HUES6 (cell line): ENCODE results near the gene POU3F2.

Experiments
- H3K27ac ChIP-seq: 2 replicates; pipeline ENCODE4 v1.7.0; 2013; ENCODE audit warnings: low read depth, mild to moderate bottlenecking, low read length, inconsistent platforms
- H3K27me3 ChIP-seq: 2 replicates; pipeline ENCODE4 v1.6.1; 2013; ENCODE audit warnings: low read length; ENCODE audit not compliant: control insufficient read depth, insufficient read depth
- H3K36me3 ChIP-seq: 2 replicates; pipeline ENCODE4 v1.6.1; 2013; ENCODE audit warnings: low read length; ENCODE audit not compliant: control insufficient read depth, insufficient read depth
- H3K4me1 ChIP-seq: 2 replicates; pipeline ENCODE4 v1.6.1; 2013; ENCODE audit warnings: low read length; ENCODE audit not compliant: control insufficient read depth, insufficient read depth
- H3K4me3 ChIP-seq: 2 replicates; pipeline ENCODE4 v1.5.1; 2013; ENCODE audit warnings: low read depth, low read length
- H3K9ac ChIP-seq: one replicate; pipeline ENCODE4 v1.6.1; 2013; ENCODE audit warnings: mild to moderate bottlenecking, low read length
- H3K9me3 ChIP-seq: 2 replicates; pipeline ENCODE4 v1.6.1; 2013; ENCODE audit warnings: low read depth, low read length; ENCODE audit not compliant: control insufficient read depth, insufficient read depth

POU3F2 gene

DNA sequence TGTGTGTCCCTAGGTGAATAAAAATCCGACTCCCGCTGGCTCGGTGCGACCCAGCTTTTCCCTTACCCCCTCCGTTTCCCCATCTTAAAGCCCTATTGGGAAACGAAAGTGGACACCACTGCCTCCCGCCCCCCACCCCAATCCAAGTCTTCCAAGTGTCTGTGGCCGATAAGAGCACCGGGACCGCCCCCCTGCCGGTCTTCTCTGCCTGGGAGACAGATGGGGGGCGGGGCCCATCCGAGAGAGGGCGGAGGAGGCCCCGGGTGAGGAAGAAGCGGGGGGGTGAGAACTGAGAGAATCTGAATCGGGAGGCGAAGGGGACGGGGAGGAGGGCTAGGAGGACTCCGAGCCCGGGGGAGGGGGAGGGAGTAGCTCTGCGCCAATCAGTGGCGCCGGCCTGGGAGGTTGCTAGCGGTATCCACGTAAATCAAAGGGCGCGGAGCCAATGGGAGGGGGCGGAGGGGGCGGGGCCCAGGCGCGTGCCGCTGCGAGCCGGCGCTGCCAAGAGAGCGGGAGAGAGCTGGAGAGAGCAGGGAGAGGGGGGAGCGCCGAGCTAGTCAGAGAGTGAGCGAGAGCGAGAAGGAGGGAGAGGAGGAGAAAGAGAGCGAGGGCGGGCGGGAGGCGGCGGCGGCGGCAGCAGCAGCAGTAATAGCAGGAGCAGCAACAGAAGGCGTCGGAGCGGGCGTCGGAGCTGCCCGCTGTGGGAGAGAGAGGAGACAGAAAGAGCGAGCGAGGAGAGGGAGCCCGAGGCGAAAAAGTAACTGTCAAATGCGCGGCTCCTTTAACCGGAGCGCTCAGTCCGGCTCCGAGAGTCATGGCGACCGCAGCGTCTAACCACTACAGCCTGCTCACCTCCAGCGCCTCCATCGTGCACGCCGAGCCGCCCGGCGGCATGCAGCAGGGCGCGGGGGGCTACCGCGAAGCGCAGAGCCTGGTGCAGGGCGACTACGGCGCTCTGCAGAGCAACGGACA, at the start of gene POU3F2:
Gene POU3F2, plus strand, starts transcription at position 515 of the 972 bp plus-strand sequence. Its CDS starts 300 bp downstream, at position 815.
- no peak within 1 kb of the TSS for H3K27ac ChIP-seq
- H3K9me3 ChIP-seq = no peaks in the 10 kb centered on the region
- H3K4me1 ChIP-seq = peaks cover 38% of the 10 kb centered on the region
- H3K27me3 ChIP-seq = peaks cover 97% of the 10 kb centered on the region
- no peaks in the 10 kb centered on the region for H3K36me3 ChIP-seq
- peak within 1 kb of the TSS; percentile 69 for H3K4me3 ChIP-seq
- no peak within 1 kb of the TSS for H3K9ac ChIP-seq

DNA sequence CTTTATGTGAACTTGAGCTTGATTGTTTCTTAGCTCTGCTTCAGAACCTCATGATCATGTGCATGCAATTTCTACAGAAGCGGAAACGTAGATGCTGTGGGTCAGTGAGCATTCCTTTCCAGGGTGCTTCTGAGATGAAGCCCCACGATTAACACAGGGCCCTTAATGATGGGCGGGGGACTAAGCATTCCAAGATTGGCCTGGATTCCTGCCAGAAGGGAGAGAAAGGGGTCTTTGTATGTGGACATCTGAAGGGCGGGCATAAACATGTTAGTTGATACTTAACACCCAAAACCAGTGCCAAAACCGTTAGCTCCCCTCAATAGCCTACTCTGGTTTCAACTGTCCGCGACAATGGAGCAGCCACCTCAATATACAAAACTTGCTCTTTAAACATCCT, 46.9 kb upstream of the POU3F2 start:
- H3K4me3 ChIP-seq = no peak overlapping the region
- H3K4me1 ChIP-seq = peaks cover 24% of the 10 kb centered on the region
- no peaks in the 10 kb centered on the region for H3K9me3 ChIP-seq
- no peaks in the 10 kb centered on the region for H3K36me3 ChIP-seq
- H3K27me3 ChIP-seq = no peaks in the 10 kb centered on the region
- no peak overlapping the region for H3K27ac ChIP-seq
- no peak overlapping the region for H3K9ac ChIP-seq

DNA sequence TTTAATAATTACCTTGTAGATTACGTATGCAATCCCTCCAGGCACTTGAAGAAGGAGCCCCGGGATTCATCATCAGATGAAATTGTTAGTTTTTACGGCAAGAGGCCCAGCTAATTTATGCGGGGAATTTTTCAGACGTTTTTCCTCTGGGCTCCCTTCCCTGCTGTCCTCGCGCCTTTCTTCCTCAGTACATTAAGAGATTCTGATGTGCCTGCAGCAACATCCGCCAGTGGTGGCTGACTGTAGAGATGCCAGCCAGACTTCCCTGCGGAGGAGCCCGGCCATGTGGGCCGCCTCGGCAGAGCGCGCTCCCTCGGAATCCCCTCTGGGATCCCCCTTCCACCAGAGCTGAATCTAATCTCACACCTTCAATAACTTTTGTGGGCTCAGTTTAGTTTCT, 46.4 kb upstream of the POU3F2 start:
- H3K4me1 ChIP-seq = peaks cover 24% of the 10 kb centered on the region
- H3K27me3 ChIP-seq = no peaks in the 10 kb centered on the region
- H3K9ac ChIP-seq = no peak overlapping the region

DNA sequence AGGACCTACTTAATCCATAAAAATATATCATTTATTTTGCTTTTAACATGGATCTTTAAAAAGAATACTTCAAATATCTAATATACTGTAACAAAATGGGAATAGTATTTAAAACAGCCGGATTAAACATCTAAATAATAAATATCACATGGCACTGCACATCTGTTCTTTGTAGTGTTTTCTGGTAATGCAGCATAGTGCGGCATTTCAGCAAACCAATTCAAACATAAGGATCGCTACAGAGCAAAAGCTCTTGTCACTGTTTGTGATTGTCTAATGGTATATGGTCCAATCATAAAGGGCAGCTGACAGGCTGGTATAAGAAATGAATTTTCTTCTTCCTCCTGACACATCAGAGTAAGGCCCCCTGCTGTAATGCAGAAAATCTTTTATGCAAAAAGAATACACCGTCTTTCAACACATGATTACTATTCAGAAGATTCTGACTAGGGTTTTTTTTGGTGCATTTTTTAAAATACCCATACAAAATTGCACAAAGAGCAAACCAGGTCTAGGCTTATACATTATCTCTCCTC, 40.0 kb upstream of the POU3F2 start:
- H3K27me3 ChIP-seq = no peaks in the 10 kb centered on the region
- no peak overlapping the region for H3K4me3 ChIP-seq
- no peaks in the 10 kb centered on the region for H3K9me3 ChIP-seq
- H3K27ac ChIP-seq = no peak overlapping the region
- H3K4me1 ChIP-seq = peaks cover 7% of the 10 kb centered on the region; the same call in 1 of the 2 replicates
- H3K9ac ChIP-seq = no peak overlapping the region
- H3K36me3 ChIP-seq = no peaks in the 10 kb centered on the region

More for the DNA sequence above, 46.4 kb upstream of the POU3F2 start:
- no peaks in the 10 kb centered on the region for H3K36me3 ChIP-seq
- H3K4me3 ChIP-seq = no peak overlapping the region
- no peaks in the 10 kb centered on the region for H3K9me3 ChIP-seq
- no peak overlapping the region for H3K27ac ChIP-seq

DNA sequence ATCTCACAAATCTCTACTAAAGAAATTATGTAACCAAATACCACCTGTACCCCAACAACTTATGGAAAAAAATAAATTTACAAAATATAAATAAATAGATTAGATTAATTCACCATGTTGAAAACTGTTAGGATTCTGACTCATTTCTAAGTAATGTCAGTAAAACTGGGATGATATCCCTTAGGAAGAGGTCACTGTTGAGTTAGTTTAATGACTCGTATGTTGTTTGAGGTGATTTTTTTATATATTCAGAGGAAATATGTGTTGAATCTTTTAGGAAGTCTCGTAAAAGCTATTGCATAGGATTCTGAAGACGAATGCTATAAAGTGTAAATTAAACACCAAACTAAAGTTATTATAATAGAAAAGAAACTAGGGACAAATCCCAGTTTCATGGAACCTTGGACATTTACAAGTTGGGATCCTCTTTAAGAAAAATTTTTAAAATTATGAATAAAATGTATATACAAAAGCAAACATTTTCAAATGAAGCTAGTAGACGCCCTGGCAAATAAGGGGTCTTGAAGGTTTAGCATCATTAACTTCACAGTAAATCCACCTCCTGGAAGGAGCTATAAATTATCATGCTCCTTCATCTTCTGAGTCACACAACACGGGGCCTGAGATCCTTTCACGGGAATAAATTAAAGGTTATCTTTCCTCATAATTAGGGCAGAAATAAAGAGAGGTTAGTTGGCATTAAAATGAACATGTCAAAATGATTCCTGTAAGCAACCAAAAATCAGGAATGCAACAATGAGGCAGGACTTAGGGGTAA, 37.0 kb upstream of the POU3F2 start:
- no peak overlapping the region for H3K9ac ChIP-seq
- H3K27ac ChIP-seq = no peak overlapping the region
- no peak overlapping the region for H3K4me3 ChIP-seq
- H3K9me3 ChIP-seq = no peaks in the 10 kb centered on the region
- no peaks in the 10 kb centered on the region for H3K27me3 ChIP-seq
- H3K4me1 ChIP-seq = no peaks in the 10 kb centered on the region
- H3K36me3 ChIP-seq = no peaks in the 10 kb centered on the region

DNA sequence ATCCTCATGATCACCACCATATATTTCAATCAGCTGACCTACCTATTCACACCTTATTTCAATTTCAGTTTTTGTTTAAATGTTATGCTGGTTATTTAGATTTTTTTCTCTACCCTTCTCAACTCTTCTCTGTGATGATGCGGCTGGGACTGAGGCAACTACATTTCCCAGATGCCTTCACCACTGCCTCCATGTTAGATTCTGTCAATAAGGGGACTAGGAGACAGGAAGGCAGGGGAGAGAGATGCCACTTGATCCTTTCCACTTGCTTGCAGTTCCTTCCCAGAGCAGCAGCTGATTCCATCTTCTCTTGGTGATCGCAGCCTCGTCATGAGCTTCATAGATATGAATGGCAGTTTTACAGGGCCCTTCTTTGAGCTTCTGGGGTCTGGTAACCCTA, 33.5 kb upstream of the POU3F2 start:
- H3K9ac ChIP-seq = no peak overlapping the region
- no peaks in the 10 kb centered on the region for H3K4me1 ChIP-seq
- H3K4me3 ChIP-seq = no peak overlapping the region
- no peaks in the 10 kb centered on the region for H3K36me3 ChIP-seq
- no peaks in the 10 kb centered on the region for H3K9me3 ChIP-seq
- H3K27ac ChIP-seq = no peak overlapping the region
- no peaks in the 10 kb centered on the region for H3K27me3 ChIP-seq

DNA sequence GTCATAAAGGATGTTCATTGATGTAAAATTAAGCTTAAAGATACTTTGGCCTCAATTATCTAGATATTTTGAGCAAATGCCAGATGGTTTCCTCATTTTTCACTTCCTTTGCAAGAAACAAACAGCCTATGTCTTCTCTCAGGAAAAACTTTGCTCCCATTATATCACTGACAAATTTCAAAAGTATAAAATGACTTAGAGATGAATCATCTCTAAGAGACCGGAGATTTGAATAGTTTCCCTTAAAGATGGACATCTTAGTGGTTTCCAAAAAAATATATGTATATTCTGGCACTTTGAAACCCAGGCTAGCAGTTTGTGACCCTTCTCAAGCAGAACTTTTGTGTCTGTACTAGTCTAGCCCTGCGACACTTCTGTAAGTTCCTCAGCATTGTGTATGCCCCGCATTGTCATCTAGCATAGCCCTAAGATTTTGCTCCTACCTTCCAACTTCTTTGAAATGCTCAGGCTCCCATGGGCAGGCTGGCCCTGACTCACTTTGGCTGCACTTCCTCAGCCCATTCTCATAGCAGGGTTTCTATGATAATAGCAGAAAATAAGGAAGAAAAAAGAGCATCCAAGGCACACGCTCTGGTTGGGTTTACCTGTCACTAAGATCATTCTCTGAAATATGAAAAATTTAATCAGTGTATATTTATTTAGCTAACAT, 25.7 kb upstream of the POU3F2 start:
- Histone ChIP-seq H3K4me1 (no peaks in the 10 kb centered on the region), H3K9me3 (no peaks in the 10 kb centered on the region), H3K27ac (no peak overlapping the region), H3K4me3 (no peak overlapping the region), H3K27me3 (no peaks in the 10 kb centered on the region), H3K36me3 (no peaks in the 10 kb centered on the region), H3K9ac (no peak overlapping the region)

DNA sequence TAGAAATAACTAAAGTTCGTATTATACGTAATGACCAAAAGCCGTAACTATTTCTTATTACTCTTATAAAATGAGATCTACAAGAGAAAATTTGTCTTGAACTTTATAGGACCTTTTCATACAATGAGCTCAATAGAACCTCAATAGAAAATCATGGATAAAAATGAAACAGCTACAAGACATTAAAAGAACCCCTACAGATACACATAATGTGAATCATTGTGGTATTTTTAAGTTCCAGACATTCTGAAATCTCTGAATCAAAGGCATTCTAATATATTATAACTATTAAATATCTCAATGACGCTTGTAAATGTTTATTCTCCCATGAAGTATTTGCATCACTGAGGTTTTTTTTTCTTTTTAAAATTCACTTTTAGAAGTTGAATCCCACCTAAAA, 22.2 kb upstream of the POU3F2 start:
- H3K27ac ChIP-seq = no peak overlapping the region
- no peak overlapping the region for H3K4me3 ChIP-seq

DNA sequence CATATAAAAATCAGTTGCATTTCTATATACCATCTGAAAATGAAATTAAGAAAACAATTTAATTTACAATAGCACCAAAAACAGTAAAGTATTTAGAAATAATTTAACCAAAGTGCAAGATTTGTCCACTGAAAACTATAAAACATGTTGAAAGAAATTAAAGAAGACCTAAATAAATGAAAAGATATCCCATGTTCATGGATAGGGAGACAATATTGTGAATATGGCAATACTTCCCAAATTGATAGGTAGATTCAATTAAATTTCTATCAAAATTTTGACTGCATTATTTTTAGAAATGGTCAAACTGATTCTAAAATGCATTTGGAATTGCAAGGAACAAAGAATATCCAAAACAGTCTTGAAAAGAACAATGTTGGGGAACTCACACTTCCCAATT, 17.6 kb upstream of the POU3F2 start:
- Histone ChIP-seq H3K9me3 (no peaks in the 10 kb centered on the region), H3K4me1 (no peaks in the 10 kb centered on the region), H3K9ac (no peak overlapping the region), H3K27ac (no peak overlapping the region), H3K27me3 (peaks cover 27% of the 10 kb centered on the region), H3K36me3 (no peaks in the 10 kb centered on the region), H3K4me3 (no peak overlapping the region)

More for the DNA sequence above, 22.2 kb upstream of the POU3F2 start:
- Histone ChIP-seq H3K9ac (no peak overlapping the region), H3K27me3 (no peaks in the 10 kb centered on the region), H3K4me1 (no peaks in the 10 kb centered on the region), H3K36me3 (no peaks in the 10 kb centered on the region), H3K9me3 (no peaks in the 10 kb centered on the region)

DNA sequence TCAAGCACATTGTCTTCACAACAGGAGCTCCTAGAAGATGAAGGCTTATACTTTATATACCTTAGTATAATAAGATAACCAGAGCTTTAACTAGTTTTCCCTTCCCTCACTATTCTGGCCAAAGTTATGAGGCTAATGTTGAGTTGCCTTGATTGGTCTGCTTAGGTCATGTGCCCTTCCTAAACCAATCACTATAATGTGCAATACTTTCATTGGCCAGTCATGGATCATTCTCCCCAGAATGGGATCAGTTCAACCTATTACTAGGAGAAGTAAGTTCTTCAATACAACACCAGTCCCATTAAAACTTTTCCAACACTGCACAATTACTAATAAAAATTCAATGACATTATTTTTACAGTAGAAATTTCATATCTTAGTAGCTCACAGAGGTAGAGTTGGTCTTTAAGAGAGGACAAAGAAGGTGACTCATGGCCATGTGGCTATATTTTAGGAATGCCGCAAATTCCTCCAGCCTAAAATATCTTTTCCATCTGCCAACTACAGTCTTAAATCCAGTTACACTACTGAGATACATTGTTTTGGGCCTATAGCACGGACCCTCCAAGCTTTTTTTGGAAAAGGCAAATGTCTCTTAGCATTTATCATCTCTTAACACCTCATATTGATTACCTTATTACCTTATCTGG, 12.5 kb upstream of the POU3F2 start:
- Histone ChIP-seq H3K27me3 (peaks cover 76% of the 10 kb centered on the region), H3K4me1 (peaks cover 9% of the 10 kb centered on the region; the same call in 1 of the 2 replicates), H3K36me3 (no peaks in the 10 kb centered on the region), H3K4me3 (no peak overlapping the region), H3K9me3 (no peaks in the 10 kb centered on the region), H3K9ac (no peak overlapping the region), H3K27ac (no peak overlapping the region)
